MCF 10A (cell line): ENCODE results near the gene RCC2. TPM values are rescaled to one million over a fixed set of nuclear protein-coding genes. Genes with fewer than 3 reads are reported as not detected.
A peak's percentile ranks its signal among the peaks of the same experiment; 100 is the strongest.

Experiments
- BruUV-seq: library from RNA; stranded (reverse); fragments of 400-500 nt; replicated peaks from 2 replicates; lab custom pipeline; 2021; lab: Mats Ljungman, UMichigan
- CTCF ChIA-PET: fragments of 300-600 bp; sonication (Branson Sonifier 250); formaldehyde crosslinking; extraction: SDS; loops from one replicate; lab custom pipeline; 2021; ENCODE audit warnings: antibody characterized with exemption, inconsistent platforms; lab: Yijun Ruan, JAX
- POLR2A ChIA-PET: fragments of 300-600, 350-650 bp; sonication (Branson Sonifier 250); formaldehyde crosslinking; extraction: SDS; loops from one replicate; lab custom pipeline; 2020; ENCODE audit warnings: antibody characterized with exemption, inconsistent platforms; lab: Yijun Ruan, JAX
- DNase-seq: peaks from one replicate; pipeline ENCODE4 v3.0.0-alpha.2; 2018; ENCODE audit not compliant: unreplicated experiment
- H3K27ac Mint-ChIP-seq: one replicate; pipeline ENCODE4 v1.8.0; 2022; ENCODE audit warnings: mild to moderate bottlenecking, low read depth, mixed read lengths; ENCODE audit not compliant: unreplicated experiment
- H3K27me3 Mint-ChIP-seq: one replicate; pipeline ENCODE4 v1.8.0; 2022; ENCODE audit warnings: mixed read lengths; ENCODE audit not compliant: insufficient read depth, unreplicated experiment
- H3K36me3 Mint-ChIP-seq: one replicate; pipeline ENCODE4 v1.8.0; 2022; ENCODE audit warnings: mild to moderate bottlenecking, moderate library complexity, mixed read lengths; ENCODE audit not compliant: insufficient read depth, unreplicated experiment
- H3K4me1 Mint-ChIP-seq: one replicate; pipeline ENCODE4 v1.8.0; 2022; ENCODE audit warnings: mixed read lengths; ENCODE audit not compliant: insufficient read depth, unreplicated experiment
- H3K4me3 Mint-ChIP-seq: one replicate; pipeline ENCODE4 v1.8.0; 2022; ENCODE audit warnings: mild to moderate bottlenecking, moderate library complexity, mixed read lengths; ENCODE audit not compliant: unreplicated experiment
- H3K9me3 Mint-ChIP-seq: one replicate; pipeline ENCODE4 v1.8.0; 2022; ENCODE audit warnings: mixed read lengths; ENCODE audit not compliant: unreplicated experiment
- intact Hi-C: fragments of 100-400 bp; cut with micrococcal nuclease; formaldehyde crosslinking; loops from 2 replicates; pipeline ENCODE4 v1.14.1; 2022
- total RNA-seq: library from RNA; stranded (reverse); gene quantifications from 2 replicates; pipeline ENCODE4 v1.2.3, GENCODE V29; 2022
- TF ChIP-seq, protein P1 (sequence below): fragments of 200-600 bp; IDR thresholded peaks from one replicate; pipeline ENCODE4 v1.8.0; 2022; ENCODE audit warnings: antibody characterized with exemption, mild to moderate bottlenecking; ENCODE audit not compliant: unreplicated experiment

Gene RCC2
- total RNA-seq, 1 experiment from 2014 or later = 107 TPM

DNA sequence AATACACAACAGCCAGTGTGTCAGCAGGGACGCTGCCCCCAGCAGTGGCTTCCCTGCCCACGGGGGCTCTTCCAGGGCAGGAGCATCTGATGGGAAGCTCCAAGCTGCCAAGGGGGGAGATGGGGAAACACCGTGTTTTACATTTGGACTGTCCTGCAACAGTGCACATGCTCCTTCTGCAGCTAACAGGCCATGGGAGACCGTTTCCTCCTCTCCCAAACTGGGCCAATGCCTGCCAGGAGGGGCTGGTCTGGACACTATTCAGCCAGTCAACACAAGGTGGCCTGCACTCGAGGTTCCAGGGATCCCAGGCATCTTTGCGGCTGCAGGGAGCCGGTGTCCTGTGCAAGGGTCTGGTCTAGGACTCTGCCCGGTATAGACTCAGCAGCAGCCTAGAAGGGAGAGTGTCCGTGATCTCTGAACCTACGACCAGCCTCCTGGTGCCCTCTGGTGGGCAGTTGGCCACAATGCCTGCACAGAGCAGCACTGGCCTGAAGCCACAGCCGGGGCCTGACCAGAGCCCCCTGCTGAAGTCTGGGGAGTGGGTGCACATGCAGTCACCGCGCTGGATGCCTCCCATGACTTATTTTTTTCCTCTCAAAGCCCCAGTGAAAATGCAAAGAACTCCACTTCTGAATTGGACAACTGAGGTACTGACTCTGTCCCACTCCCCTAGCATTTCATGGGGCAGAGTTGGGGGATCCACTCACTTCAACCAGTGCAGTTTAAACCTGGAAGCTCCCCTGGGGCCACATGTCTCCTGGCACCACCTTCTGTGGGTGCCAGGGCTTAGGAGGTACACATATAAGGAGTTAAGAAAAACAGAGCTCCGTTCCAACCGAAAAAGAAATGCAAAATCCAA, 33.3 kb downstream of the RCC2 start:
- no TSS peak for BruUV-seq
- DNase-seq = peak; percentile 61
- POLR2A ChIA-PET = interaction anchor here (0.6 to 1.6 kb wide), 2 partner anchors 30 to 281 kb away, joined by 3 to 5 read pairs; no protein-coding TSS in a partner anchor
- no peak overlapping the region for H3K4me3 Mint-ChIP-seq
- H3K9me3 Mint-ChIP-seq = no peaks in the 10 kb centered on the region
- TF ChIP-seq, protein P1, sequence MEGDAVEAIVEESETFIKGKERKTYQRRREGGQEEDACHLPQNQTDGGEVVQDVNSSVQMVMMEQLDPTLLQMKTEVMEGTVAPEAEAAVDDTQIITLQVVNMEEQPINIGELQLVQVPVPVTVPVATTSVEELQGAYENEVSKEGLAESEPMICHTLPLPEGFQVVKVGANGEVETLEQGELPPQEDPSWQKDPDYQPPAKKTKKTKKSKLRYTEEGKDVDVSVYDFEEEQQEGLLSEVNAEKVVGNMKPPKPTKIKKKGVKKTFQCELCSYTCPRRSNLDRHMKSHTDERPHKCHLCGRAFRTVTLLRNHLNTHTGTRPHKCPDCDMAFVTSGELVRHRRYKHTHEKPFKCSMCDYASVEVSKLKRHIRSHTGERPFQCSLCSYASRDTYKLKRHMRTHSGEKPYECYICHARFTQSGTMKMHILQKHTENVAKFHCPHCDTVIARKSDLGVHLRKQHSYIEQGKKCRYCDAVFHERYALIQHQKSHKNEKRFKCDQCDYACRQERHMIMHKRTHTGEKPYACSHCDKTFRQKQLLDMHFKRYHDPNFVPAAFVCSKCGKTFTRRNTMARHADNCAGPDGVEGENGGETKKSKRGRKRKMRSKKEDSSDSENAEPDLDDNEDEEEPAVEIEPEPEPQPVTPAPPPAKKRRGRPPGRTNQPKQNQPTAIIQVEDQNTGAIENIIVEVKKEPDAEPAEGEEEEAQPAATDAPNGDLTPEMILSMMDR = peak; percentile 82
- CTCF ChIA-PET = interaction anchor here (0.6 to 3.4 kb wide), 21 partner anchors 9 to 349 kb away, joined by 3 to 31 read pairs (median 4); no protein-coding TSS in a partner anchor
- no peaks in the 10 kb centered on the region for H3K27me3 Mint-ChIP-seq
- intact Hi-C loops = loop anchor here (1.0 to 10.0 kb wide), 4 partner anchors 69 to 347 kb away; no protein-coding TSS in a partner anchor
- no peak overlapping the region for H3K27ac Mint-ChIP-seq
- H3K36me3 Mint-ChIP-seq = peaks cover 50% of the 10 kb centered on the region
- peaks cover 10% of the 10 kb centered on the region for H3K4me1 Mint-ChIP-seq

DNA sequence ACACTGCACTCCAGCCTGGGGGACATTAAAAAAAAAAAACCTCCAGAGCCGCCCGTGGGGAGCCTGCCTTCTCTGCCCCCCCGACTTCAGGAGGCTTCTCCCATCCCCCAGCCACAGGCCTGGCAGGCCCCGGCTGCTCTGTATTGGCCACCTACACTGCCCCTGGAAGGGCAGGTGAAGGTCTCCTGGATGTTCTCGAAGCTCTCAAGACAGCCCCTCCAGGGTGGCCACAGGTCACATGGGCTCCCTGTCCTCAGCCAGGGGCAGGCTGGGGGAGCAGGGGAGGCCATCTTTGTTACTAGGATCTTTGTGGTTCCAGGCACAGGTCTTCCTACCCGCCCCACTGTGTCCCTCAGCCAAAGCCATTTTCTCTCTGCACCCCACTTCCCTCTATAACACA, 34.7 kb downstream of the RCC2 start:
- intact Hi-C loops = loop anchor here (10.0 kb wide), 1 partner anchor 130 kb away; no protein-coding TSS in a partner anchor
- Mint-ChIP-seq H3K27ac (no peak overlapping the region), H3K36me3 (peaks cover 37% of the 10 kb centered on the region), H3K27me3 (no peaks in the 10 kb centered on the region), H3K4me3 (no peak overlapping the region), H3K9me3 (no peaks in the 10 kb centered on the region), H3K4me1 (peaks cover 10% of the 10 kb centered on the region)
- POLR2A ChIA-PET = no interaction called here
- TF ChIP-seq, protein P1 = no peak
- CTCF ChIA-PET = interaction anchor here (0.9 to 3.4 kb wide), 8 partner anchors 7 to 278 kb away, joined by 3 to 31 read pairs (median 5); no protein-coding TSS in a partner anchor
- no TSS peak for BruUV-seq
- DNase-seq = no peak

DNA sequence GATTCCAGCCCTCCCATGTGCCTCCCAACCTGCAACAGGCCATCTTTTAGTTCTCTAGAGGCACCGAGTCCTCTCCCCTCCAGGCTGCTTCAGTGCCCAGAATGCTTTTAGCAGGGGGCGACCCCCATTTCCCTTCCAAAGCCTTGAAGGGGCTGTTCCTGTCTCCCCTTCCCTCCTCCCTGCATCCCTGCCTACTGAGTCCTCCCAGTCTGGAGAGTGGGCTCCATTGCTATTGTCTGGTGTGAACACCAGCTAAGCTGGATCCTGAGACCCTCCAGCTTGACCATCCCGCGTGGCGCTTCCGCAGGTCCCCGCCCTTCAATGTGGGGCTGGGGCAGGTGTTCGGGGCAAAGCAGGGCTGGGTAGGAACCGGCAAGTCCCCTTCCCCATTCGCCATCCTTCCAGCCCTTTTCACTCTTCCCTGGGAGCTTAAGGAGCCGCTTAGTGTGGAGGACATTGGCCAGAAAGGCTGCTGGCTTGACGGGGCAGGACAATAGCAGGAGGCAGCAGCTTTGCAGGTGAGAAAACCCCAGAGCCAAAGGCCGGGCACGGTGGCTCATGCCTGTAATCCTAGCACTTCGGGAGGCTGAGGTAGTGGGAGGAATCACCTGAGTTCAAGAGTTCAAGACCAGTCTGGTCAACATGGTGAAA, 35.3 kb downstream of the RCC2 start:
- no peaks in the 10 kb centered on the region for H3K27me3 Mint-ChIP-seq
- BruUV-seq = no TSS peak
- no peak overlapping the region for H3K4me3 Mint-ChIP-seq
- H3K9me3 Mint-ChIP-seq = no peaks in the 10 kb centered on the region
- H3K36me3 Mint-ChIP-seq = peaks cover 31% of the 10 kb centered on the region
- H3K4me1 Mint-ChIP-seq = peaks cover 10% of the 10 kb centered on the region
- no peak for DNase-seq
- intact Hi-C loops = loop anchor here (10.0 kb wide), 1 partner anchor 129 kb away; no protein-coding TSS in a partner anchor
- CTCF ChIA-PET = interaction anchor here (1.2 to 3.4 kb wide), 4 partner anchors 15 to 278 kb away, joined by 3 to 31 read pairs (median 6); no protein-coding TSS in a partner anchor
- TF ChIP-seq, protein P1 = no peak
- POLR2A ChIA-PET = no interaction called here
- H3K27ac Mint-ChIP-seq = peak overlapping the region; percentile 46
